ENCODE data around the gene CDK2AP2.

Gene CDK2AP2

GRCh38 chr11:67493548-67494370, 14.2 kb downstream of the CDK2AP2 start:
- H4K20me1 ChIP-seq (ENCODE audit: insufficient read depth, low read length, poor library complexity, severe bottlenecking) = no peaks in the 10 kb centered on the region
- no peak overlapping the region for H3K9ac ChIP-seq (ENCODE audit: low read depth, low read length, poor library complexity, severe bottlenecking)
- no peak overlapping the region for H2AFZ ChIP-seq (ENCODE audit: low read length)
- H3K36me3 ChIP-seq (ENCODE audit: insufficient read depth, low read length) = peaks cover 30% of the 10 kb centered on the region; the same call in 1 of the 2 replicates
- no peak for TF ChIP-seq EZH2phosphoT487 (IDR thresholded peaks at IDR 0.05; ENCODE audit: borderline replicate concordance)
- no peak for TF ChIP-seq CTCF (conservative IDR thresholded peaks at IDR 0.05; ENCODE audit: low read length)
- no peak overlapping the region for H3K4me3 ChIP-seq (ENCODE audit: low read length, poor library complexity, severe bottlenecking)
- H3K4me2 ChIP-seq (ENCODE audit: low read depth, low read length, poor library complexity, severe bottlenecking) = no peak overlapping the region
- H3K27me3 ChIP-seq (ENCODE audit: insufficient read depth, low read length, poor library complexity, severe bottlenecking) = no peaks in the 10 kb centered on the region
- H3F3A ChIP-seq (ENCODE audit: low read depth) = no peaks in the 10 kb centered on the region
- no peaks in the 10 kb centered on the region for H3K79me2 ChIP-seq (ENCODE audit: insufficient read depth, low read length)
- no peaks in the 10 kb centered on the region for H3K9me2 ChIP-seq (replicated peaks; ENCODE audit: low read depth, low read length)
- no peaks in the 10 kb centered on the region for H3K4me1 ChIP-seq (ENCODE audit: insufficient read depth, low read length, poor library complexity, severe bottlenecking)
- H3K9me3 ChIP-seq (ENCODE audit: insufficient read depth, low read depth, low read length) = no peaks in the 10 kb centered on the region

- Histone ChIP-seq H4K20me1 (ENCODE audit: insufficient read depth, low read length, poor library complexity, severe bottlenecking) (no peaks in the 10 kb centered on the region), H3K4me2 (ENCODE audit: low read depth, low read length, poor library complexity, severe bottlenecking) (no peak overlapping the region), H3F3A (ENCODE audit: low read depth) (no peaks in the 10 kb centered on the region), H3K4me3 (ENCODE audit: low read length, poor library complexity, severe bottlenecking) (no peak overlapping the region), H3K9me2 (replicated peaks; ENCODE audit: low read depth, low read length) (no peaks in the 10 kb centered on the region), H3K9me3 (ENCODE audit: insufficient read depth, low read depth, low read length) (no peaks in the 10 kb centered on the region), H3K4me1 (ENCODE audit: insufficient read depth, low read length, poor library complexity, severe bottlenecking) (no peaks in the 10 kb centered on the region), H3K36me3 (ENCODE audit: insufficient read depth, low read length) (peaks cover 32% of the 10 kb centered on the region; the same call in 1 of the 2 replicates), H3K9ac (ENCODE audit: low read depth, low read length, poor library complexity, severe bottlenecking) (no peak overlapping the region), H2AFZ (ENCODE audit: low read length) (no peak overlapping the region), H3K27me3 (ENCODE audit: insufficient read depth, low read length, poor library complexity, severe bottlenecking) (no peaks in the 10 kb centered on the region), H3K79me2 (ENCODE audit: insufficient read depth, low read length) (peaks cover under 1% of the 10 kb centered on the region; the same call in 1 of the 2 replicates)
- TF ChIP-seq EZH2phosphoT487 (IDR thresholded peaks at IDR 0.05; ENCODE audit: borderline replicate concordance) = no peak
- TF ChIP-seq CTCF (conservative IDR thresholded peaks at IDR 0.05; ENCODE audit: low read length) = no peak
Observed at GRCh38 chr11:67492801-67493547, 15.0 kb downstream of the CDK2AP2 start.

- Histone ChIP-seq H3K4me2 (ENCODE audit: low read depth, low read length, poor library complexity, severe bottlenecking) (no peak overlapping the region), H3K27me3 (ENCODE audit: insufficient read depth, low read length, poor library complexity, severe bottlenecking) (no peaks in the 10 kb centered on the region), H4K20me1 (ENCODE audit: insufficient read depth, low read length, poor library complexity, severe bottlenecking) (peaks cover 4% of the 10 kb centered on the region), H3K79me2 (ENCODE audit: insufficient read depth, low read length) (peaks cover 6% of the 10 kb centered on the region; the same call in 1 of the 2 replicates), H2AFZ (ENCODE audit: low read length) (no peak overlapping the region), H3K9me2 (replicated peaks; ENCODE audit: low read depth, low read length) (no peaks in the 10 kb centered on the region), H3K4me3 (ENCODE audit: low read length, poor library complexity, severe bottlenecking) (no peak overlapping the region), H3K36me3 (ENCODE audit: insufficient read depth, low read length) (peaks cover 38% of the 10 kb centered on the region; the same call in 1 of the 2 replicates), H3K9me3 (ENCODE audit: insufficient read depth, low read depth, low read length) (no peaks in the 10 kb centered on the region), H3K4me1 (ENCODE audit: insufficient read depth, low read length, poor library complexity, severe bottlenecking) (no peaks in the 10 kb centered on the region), H3K9ac (ENCODE audit: low read depth, low read length, poor library complexity, severe bottlenecking) (no peak overlapping the region), H3F3A (ENCODE audit: low read depth) (no peaks in the 10 kb centered on the region)
- TF ChIP-seq EZH2phosphoT487 (IDR thresholded peaks at IDR 0.05; ENCODE audit: borderline replicate concordance) (no peak), CTCF (conservative IDR thresholded peaks at IDR 0.05; ENCODE audit: low read length) (no peak)
Observed at GRCh38 chr11:67492069-67492727, 15.8 kb downstream of the CDK2AP2 start.

All from Loucy (cell line).